SK-N-SH treated with all-trans-retinoic acid at 6 μM for 48 hours (cell line): ENCODE measurements around the gene NADK.

ENCODE experiments used
- ATAC-seq: fragments of 200-7000 bp; cut with Tn5 transposase; 3 replicates; pipeline ENCODE4 v1.9.1; 2020; ENCODE audit warnings: mild to moderate bottlenecking, moderate library complexity
- ARNTL ChIP-seq: fragments of 450-650 bp; formaldehyde crosslinking; IDR thresholded peaks from 2 replicates; pipeline ENCODE4 v1.5.0; 2020; ENCODE audit warnings: low read depth, mild to moderate bottlenecking, moderate library complexity, borderline replicate concordance
- BACH2 ChIP-seq: fragments of 250-450 bp; sonication (Bioruptor Pico); IDR thresholded peaks from 2 replicates; pipeline ENCODE4 v1.9.0; 2021; ENCODE audit warnings: mild to moderate bottlenecking, borderline replicate concordance
- CSDC2 ChIP-seq: fragments of 250-450 bp; sonication (Bioruptor Pico); IDR thresholded peaks from 2 replicates; pipeline ENCODE4 v1.5.0; 2020; ENCODE audit warnings: mild to moderate bottlenecking, moderate library complexity
- CSRNP3 ChIP-seq: fragments of 250-450 bp; sonication (Bioruptor Pico); IDR thresholded peaks from 2 replicates; pipeline ENCODE4 v1.5.1; 2021; ENCODE audit warnings: mild to moderate bottlenecking, moderate library complexity
- ESRRG ChIP-seq: fragments of 250-450 bp; sonication (Bioruptor Pico); IDR thresholded peaks from 2 replicates; pipeline ENCODE4 v1.6.1; 2021; ENCODE audit warnings: mild to moderate bottlenecking
- GLIS3 ChIP-seq: fragments of 250-450 bp; sonication (Bioruptor Pico); IDR thresholded peaks from 2 replicates; pipeline ENCODE4 v1.5.0; 2020; ENCODE audit warnings: mild to moderate bottlenecking, moderate library complexity
- ISL1 ChIP-seq: fragments of 250-450 bp; sonication (Bioruptor Pico); IDR thresholded peaks from 2 replicates; pipeline ENCODE4 v2.1.2; 2022; ENCODE audit warnings: mild to moderate bottlenecking, moderate library complexity
- OSR1 ChIP-seq: fragments of 250-450 bp; sonication (Bioruptor Pico); IDR thresholded peaks from 2 replicates; pipeline ENCODE4 v1.8.0; 2022; ENCODE audit warnings: moderate library complexity, mild to moderate bottlenecking, inconsistent platforms
- PPARA ChIP-seq: fragments of 250-450 bp; sonication (Bioruptor Pico); IDR thresholded peaks from 2 replicates; pipeline ENCODE4 v1.5.0; 2020; ENCODE audit warnings: mild to moderate bottlenecking, borderline replicate concordance
- RARB ChIP-seq: fragments of 250-450 bp; sonication (Bioruptor Pico); IDR thresholded peaks from 2 replicates; pipeline ENCODE4 v1.8.0; 2021; ENCODE audit warnings: mild to moderate bottlenecking, moderate library complexity
- SNAI2 ChIP-seq: fragments of 250-450 bp; sonication (Bioruptor Pico); IDR thresholded peaks from 2 replicates; pipeline ENCODE4 v1.5.0; 2020; ENCODE audit warnings: mild to moderate bottlenecking, moderate library complexity
- TCF4 ChIP-seq: fragments of 250-450 bp; sonication (Bioruptor Pico); IDR thresholded peaks from 2 replicates; pipeline ENCODE4 v1.8.0; 2021; ENCODE audit warnings: mild to moderate bottlenecking, moderate library complexity, borderline replicate concordance
- TOX ChIP-seq: fragments of 250-450 bp; sonication (Bioruptor Pico); IDR thresholded peaks from 2 replicates; pipeline ENCODE4 v1.8.0; 2021; ENCODE audit warnings: mild to moderate bottlenecking, moderate library complexity, borderline replicate concordance
- TSHZ2 ChIP-seq: fragments of 250-450 bp; sonication (Bioruptor Pico); IDR thresholded peaks from 2 replicates; pipeline ENCODE4 v1.5.0; 2020; ENCODE audit warnings: mild to moderate bottlenecking, moderate library complexity
- ZFP3 ChIP-seq: fragments of 250-450 bp; sonication (Bioruptor Pico); IDR thresholded peaks from 2 replicates; pipeline ENCODE4 v1.5.0; 2020; ENCODE audit warnings: mild to moderate bottlenecking, moderate library complexity
- ZFP30 ChIP-seq: fragments of 450-650 bp; formaldehyde crosslinking; IDR thresholded peaks from 2 replicates; pipeline ENCODE4 v1.5.0; 2022; ENCODE audit warnings: mild to moderate bottlenecking, moderate library complexity
- ZNF70 ChIP-seq: fragments of 450-650 bp; formaldehyde crosslinking; IDR thresholded peaks from 2 replicates; pipeline ENCODE4 v1.5.0; 2020; ENCODE audit warnings: mild to moderate bottlenecking, moderate library complexity
- ZNF8 ChIP-seq: fragments of 450-650 bp; formaldehyde crosslinking; IDR thresholded peaks from 2 replicates; pipeline ENCODE4 v1.5.0; 2020; ENCODE audit warnings: mild to moderate bottlenecking, moderate library complexity
- TF ChIP-seq, protein P1 (sequence below): fragments of 250-450 bp; sonication (Bioruptor Pico); IDR thresholded peaks from 2 replicates; pipeline ENCODE4 v1.8.0; 2020; ENCODE audit warnings: mild to moderate bottlenecking, moderate library complexity, borderline replicate concordance
- TF ChIP-seq, protein P2 (sequence below): fragments of 250-450 bp; sonication (Bioruptor Pico); IDR thresholded peaks from 2 replicates; pipeline ENCODE4 v1.5.1; 2020; ENCODE audit warnings: low read depth, mild to moderate bottlenecking, moderate library complexity

Gene NADK

GRCh38 chr1:1782399-1783221 lies 4.3 kb upstream of the NADK start:
- no peak for ATAC-seq
- no peak for TF ChIP-seq ZNF8 (CRISPR knock-in tag)
- TF ChIP-seq CSDC2 (CRISPR knock-in tag), result no peak
- no peak for TF ChIP-seq TOX (CRISPR knock-in tag)
- TF ChIP-seq PPARA (CRISPR knock-in tag), result no peak
- no peak for TF ChIP-seq RARB
- TF ChIP-seq, protein P1, sequence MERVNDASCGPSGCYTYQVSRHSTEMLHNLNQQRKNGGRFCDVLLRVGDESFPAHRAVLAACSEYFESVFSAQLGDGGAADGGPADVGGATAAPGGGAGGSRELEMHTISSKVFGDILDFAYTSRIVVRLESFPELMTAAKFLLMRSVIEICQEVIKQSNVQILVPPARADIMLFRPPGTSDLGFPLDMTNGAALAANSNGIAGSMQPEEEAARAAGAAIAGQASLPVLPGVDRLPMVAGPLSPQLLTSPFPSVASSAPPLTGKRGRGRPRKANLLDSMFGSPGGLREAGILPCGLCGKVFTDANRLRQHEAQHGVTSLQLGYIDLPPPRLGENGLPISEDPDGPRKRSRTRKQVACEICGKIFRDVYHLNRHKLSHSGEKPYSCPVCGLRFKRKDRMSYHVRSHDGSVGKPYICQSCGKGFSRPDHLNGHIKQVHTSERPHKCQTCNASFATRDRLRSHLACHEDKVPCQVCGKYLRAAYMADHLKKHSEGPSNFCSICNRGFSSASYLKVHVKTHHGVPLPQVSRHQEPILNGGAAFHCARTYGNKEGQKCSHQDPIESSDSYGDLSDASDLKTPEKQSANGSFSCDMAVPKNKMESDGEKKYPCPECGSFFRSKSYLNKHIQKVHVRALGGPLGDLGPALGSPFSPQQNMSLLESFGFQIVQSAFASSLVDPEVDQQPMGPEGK (CRISPR knock-in tag), result no peak
- TF ChIP-seq ARNTL (CRISPR knock-in tag), result no peak

DNA sequence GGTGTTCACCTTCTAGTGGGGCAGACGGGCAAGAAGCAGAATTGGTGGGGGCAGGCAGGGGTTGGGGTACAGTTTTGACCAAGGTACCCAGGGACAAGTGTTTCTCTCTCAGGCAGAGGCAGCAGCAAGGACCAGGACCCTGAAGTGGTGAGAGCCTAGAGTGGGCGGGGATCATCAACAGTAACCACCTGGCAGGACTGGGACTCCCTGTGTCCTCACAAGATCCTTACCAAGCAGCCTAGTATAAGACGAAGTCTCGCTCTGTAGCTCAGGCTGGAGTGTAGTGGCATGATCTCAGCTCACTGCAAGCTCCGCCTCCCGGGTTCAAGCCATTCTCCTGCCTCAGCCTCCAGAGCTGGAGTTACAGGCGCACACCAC lies 3.2 kb upstream of the NADK start:
- peak; percentile 2; the same call in 1 of the 3 replicates for ATAC-seq
- TF ChIP-seq PPARA (CRISPR knock-in tag), result no peak
- no peak for TF ChIP-seq ESRRG (CRISPR knock-in tag)
- TF ChIP-seq BACH2 (CRISPR knock-in tag), result no peak
- no peak for TF ChIP-seq SNAI2
- TF ChIP-seq GLIS3 (CRISPR knock-in tag), result no peak
- TF ChIP-seq ZFP30 (CRISPR knock-in tag), result no peak
- TF ChIP-seq TSHZ2, result no peak
- no peak for TF ChIP-seq ZNF70
- TF ChIP-seq, protein P1 (CRISPR knock-in tag), result no peak
- TF ChIP-seq, all 23 proteins: peak for 0

- ATAC-seq, result peak; percentile 5; the same call in 2 of the 3 replicates
- TF ChIP-seq TCF4 (CRISPR knock-in tag), result no peak
- TF ChIP-seq ZFP3 (CRISPR knock-in tag), result no peak
- no peak for TF ChIP-seq ISL1
- TF ChIP-seq ZNF8 (CRISPR knock-in tag), result no peak
- TF ChIP-seq, protein P2, sequence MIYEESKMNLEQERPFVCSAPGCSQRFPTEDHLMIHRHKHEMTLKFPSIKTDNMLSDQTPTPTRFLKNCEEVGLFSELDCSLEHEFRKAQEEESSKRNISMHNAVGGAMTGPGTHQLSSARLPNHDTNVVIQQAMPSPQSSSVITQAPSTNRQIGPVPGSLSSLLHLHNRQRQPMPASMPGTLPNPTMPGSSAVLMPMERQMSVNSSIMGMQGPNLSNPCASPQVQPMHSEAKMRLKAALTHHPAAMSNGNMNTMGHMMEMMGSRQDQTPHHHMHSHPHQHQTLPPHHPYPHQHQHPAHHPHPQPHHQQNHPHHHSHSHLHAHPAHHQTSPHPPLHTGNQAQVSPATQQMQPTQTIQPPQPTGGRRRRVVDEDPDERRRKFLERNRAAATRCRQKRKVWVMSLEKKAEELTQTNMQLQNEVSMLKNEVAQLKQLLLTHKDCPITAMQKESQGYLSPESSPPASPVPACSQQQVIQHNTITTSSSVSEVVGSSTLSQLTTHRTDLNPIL (CRISPR knock-in tag), result no peak
- no peak for TF ChIP-seq CSDC2 (CRISPR knock-in tag)
- TF ChIP-seq, protein P1 (CRISPR knock-in tag), result no peak
- no peak for TF ChIP-seq BACH2 (CRISPR knock-in tag)
- TF ChIP-seq CSRNP3 (CRISPR knock-in tag), result no peak
- no peak for TF ChIP-seq ARNTL (CRISPR knock-in tag)
- TF ChIP-seq OSR1 (CRISPR knock-in tag), result no peak
- TF ChIP-seq TOX (CRISPR knock-in tag), result no peak
- no peak for TF ChIP-seq PPARA (CRISPR knock-in tag)
- TF ChIP-seq TSHZ2, result no peak
These were observed 2.6 kb upstream of the NADK start for GRCh38 chr1:1780598-1781525.
